Breast epithelium (tissue), 3 donors: ENCODE data around the gene PKNOX1.

Experiments
- CTCF ChIP-seq, 3 donors: fragments of 450-650 bp; IDR thresholded peaks; one replicate each; pipeline ENCODE4 v1.5.1; 2016 to 2017; ENCODE audit warnings: antibody characterized with exemption in 3 of 3, mild to moderate bottlenecking in 3 of 3, moderate library complexity in 3 of 3
- POLR2A ChIP-seq: fragments of 450-650 bp; IDR thresholded peaks from one replicate; pipeline ENCODE4 v1.6.1; 2016; ENCODE audit warnings: antibody characterized with exemption, mild to moderate bottlenecking, moderate library complexity

- TF ChIP-seq CTCF (IDR thresholded peaks at IDR 0.05) = no peak
- no peak for TF ChIP-seq POLR2A
Observed at GRCh38 chr21:42970946-42971653, 3.3 kb upstream of the PKNOX1 start.
